ENCODE measurements around the gene CARD8.

CARD8 gene

GRCh38 chr19:48194844-48195830, 60.6 kb downstream of the CARD8 start:
- no peak for TF ChIP-seq CTCF (conservative IDR thresholded peaks at IDR 0.05; ENCODE audit: low read depth, low read length)
- no peak for DNase-seq (ENCODE audit: low read depth)
- no peak overlapping the region for H3K4me3 ChIP-seq (ENCODE audit: low read depth, low read length)

GRCh38 chr19:48194041-48194843, 61.5 kb downstream of the CARD8 start:
- TF ChIP-seq CTCF (conservative IDR thresholded peaks at IDR 0.05; ENCODE audit: low read depth, low read length): peak; percentile 71
- DNase-seq (ENCODE audit: low read depth): peak; percentile 33
- H3K4me3 ChIP-seq (ENCODE audit: low read depth, low read length): no peak overlapping the region

- DNase-seq (ENCODE audit: low read depth): no peak
- TF ChIP-seq CTCF (conservative IDR thresholded peaks at IDR 0.05; ENCODE audit: low read depth, low read length): no peak
- no peak overlapping the region for H3K4me3 ChIP-seq (ENCODE audit: low read depth, low read length)
Observed at GRCh38 chr19:48192750-48193149, 63.0 kb downstream of the CARD8 start.

GRCh38 chr19:48190885-48191284, 64.8 kb downstream of the CARD8 start:
- TF ChIP-seq CTCF (conservative IDR thresholded peaks at IDR 0.05; ENCODE audit: low read depth, low read length): no peak
- no peak overlapping the region for H3K4me3 ChIP-seq (ENCODE audit: low read depth, low read length)
- DNase-seq (ENCODE audit: low read depth): no peak

- TF ChIP-seq CTCF (conservative IDR thresholded peaks at IDR 0.05; ENCODE audit: low read depth, low read length): peak; percentile 46
- no peak overlapping the region for H3K4me3 ChIP-seq (ENCODE audit: low read depth, low read length)
- peak; percentile 82 for DNase-seq (ENCODE audit: low read depth)
Observed at GRCh38 chr19:48190288-48190884, 65.3 kb downstream of the CARD8 start.

GRCh38 chr19:48186541-48186991, 69.1 kb downstream of the CARD8 start:
- TF ChIP-seq CTCF (conservative IDR thresholded peaks at IDR 0.05; ENCODE audit: low read depth, low read length): no peak
- DNase-seq (ENCODE audit: low read depth): no peak
- H3K4me3 ChIP-seq (ENCODE audit: low read depth, low read length): no peak overlapping the region
